Left lung (tissue), 10 donors: ENCODE measurements around the gene TEAD1. TPM values are rescaled to one million over a fixed set of nuclear protein-coding genes. Genes with fewer than 3 reads are reported as not detected.

Experiments used
- ATAC-seq: fragments of 200-7000 bp; cut with Tn5 transposase; one replicate; pipeline ENCODE4 v1.9.1; 2020; ENCODE audit warnings: moderate library complexity
- DNase-seq, 4 donors: peaks; one replicate each; pipeline ENCODE4 v3.0.0-alpha.2; 2013 to 2020
- H3K27ac ChIP-seq, 2 donors: fragments of 200-600 bp; sonication (generic) in 1 of 2; one replicate each; pipeline versions ENCODE4 v1.5.0 to v1.8.0; 2020 to 2021
- H3K27me3 ChIP-seq, 2 donors: fragments of 200-600 bp; sonication (generic) in 1 of 2; one replicate each; pipeline versions ENCODE4 v1.5.0 to v1.8.0; 2020 to 2021
- H3K36me3 ChIP-seq, 2 donors: fragments of 200-600 bp; sonication (generic) in 1 of 2; one replicate each; pipeline versions ENCODE4 v1.5.0 to v1.8.0; 2020 to 2021
- H3K4me1 ChIP-seq, 2 donors: fragments of 200-600 bp; one replicate each; pipeline ENCODE4 v1.8.0; 2021
- H3K4me3 ChIP-seq, 2 donors: fragments of 200-600 bp; sonication (generic) in 1 of 2; one replicate each; pipeline versions ENCODE4 v1.5.0 to v1.8.0; 2020 to 2021; ENCODE audit warnings: mild to moderate bottlenecking in 1 of 2
- H3K9me3 ChIP-seq, 2 donors: fragments of 200-600 bp; sonication (generic) in 1 of 2; one replicate each; pipeline versions ENCODE4 v1.5.0 to v1.8.0; 2020 to 2021
- intact Hi-C, 2 donors: fragments of 100-400 bp; cut with DNase I; formaldehyde crosslinking; loops; one replicate each; pipeline versions ENCODE4 v1.11.2 to v1.14.2; 2022
- polyA plus RNA-seq, 6 donors: library from polyadenylated mRNA; unstranded; fragments of 120-200 nt; gene quantifications; one replicate each; pipeline ENCODE4 v1.2.1, GENCODE V29; 2013; ENCODE audit not compliant: insufficient read length in 6 of 6
- total RNA-seq, 2 donors: library from RNA; stranded (reverse); fragmentation: NEBNext Ultra II Directional; extraction: Animal tissue kit (Norgen Biotek cat#: 25700); gene quantifications; one replicate each; pipeline ENCODE4 v1.2.1, GENCODE V29; 2021
- TF ChIP-seq, protein P1 (sequence below), 2 donors: fragments of 200-600 bp; sonication (generic) in 1 of 2; IDR thresholded peaks; one replicate each; pipeline versions ENCODE4 v1.5.0 to v1.8.0; 2021; ENCODE audit warnings: antibody characterized with exemption in 2 of 2
- donor health status: DM: no; HTN: yes; CAD: no.
- donor health status: DM: no; HTN: no; CAD: no.

TEAD1 gene
- total and polyA plus RNA-seq, 8 donors = 58.1 to 106 (median 86.9) TPM

DNA sequence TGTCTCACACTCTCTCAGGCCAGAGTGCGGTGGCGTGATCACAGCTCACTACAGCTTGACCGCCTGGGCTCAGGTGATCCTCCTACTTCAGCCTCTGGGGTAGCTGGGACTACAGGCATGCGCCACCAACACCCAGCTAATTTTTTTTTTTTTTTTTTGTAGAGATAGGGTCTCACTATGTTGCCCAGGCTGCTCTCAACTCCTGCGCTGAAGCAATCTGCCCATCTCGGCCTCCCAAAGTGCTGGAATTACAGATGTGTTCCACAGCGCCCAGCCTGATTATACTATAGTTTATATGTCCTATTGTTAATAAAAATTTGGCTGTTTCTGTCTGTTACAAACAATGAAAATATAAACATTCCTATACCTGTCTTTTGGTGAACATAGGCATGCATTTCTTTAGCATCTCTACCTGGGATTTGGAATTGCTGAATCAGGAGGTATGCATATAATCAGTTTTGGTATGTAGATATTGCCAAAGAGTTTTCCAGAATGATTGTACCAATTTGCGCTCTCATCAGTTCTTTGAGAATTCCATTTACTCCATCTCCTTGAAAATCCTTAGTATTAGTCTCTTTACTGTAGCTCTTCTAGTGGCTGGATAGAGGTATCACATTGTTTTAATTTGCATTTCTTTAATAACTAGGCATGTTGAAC lies 78.8 kb downstream of the TEAD1 start:
- TF ChIP-seq, protein P1, sequence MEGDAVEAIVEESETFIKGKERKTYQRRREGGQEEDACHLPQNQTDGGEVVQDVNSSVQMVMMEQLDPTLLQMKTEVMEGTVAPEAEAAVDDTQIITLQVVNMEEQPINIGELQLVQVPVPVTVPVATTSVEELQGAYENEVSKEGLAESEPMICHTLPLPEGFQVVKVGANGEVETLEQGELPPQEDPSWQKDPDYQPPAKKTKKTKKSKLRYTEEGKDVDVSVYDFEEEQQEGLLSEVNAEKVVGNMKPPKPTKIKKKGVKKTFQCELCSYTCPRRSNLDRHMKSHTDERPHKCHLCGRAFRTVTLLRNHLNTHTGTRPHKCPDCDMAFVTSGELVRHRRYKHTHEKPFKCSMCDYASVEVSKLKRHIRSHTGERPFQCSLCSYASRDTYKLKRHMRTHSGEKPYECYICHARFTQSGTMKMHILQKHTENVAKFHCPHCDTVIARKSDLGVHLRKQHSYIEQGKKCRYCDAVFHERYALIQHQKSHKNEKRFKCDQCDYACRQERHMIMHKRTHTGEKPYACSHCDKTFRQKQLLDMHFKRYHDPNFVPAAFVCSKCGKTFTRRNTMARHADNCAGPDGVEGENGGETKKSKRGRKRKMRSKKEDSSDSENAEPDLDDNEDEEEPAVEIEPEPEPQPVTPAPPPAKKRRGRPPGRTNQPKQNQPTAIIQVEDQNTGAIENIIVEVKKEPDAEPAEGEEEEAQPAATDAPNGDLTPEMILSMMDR (IDR thresholded peaks at IDR 0.05) = no peak

GRCh38 chr11:12754021-12754420 lies 79.8 kb downstream of the TEAD1 start:
- no peaks in the 10 kb centered on the region for H3K9me3 ChIP-seq

More for the DNA sequence above, 78.8 kb downstream of the TEAD1 start:
- H3K4me1 ChIP-seq = peaks cover 0 to 2% of the 10 kb centered on the region in 2 donors
- no peaks in the 10 kb centered on the region for H3K27me3 ChIP-seq
- no peak for ATAC-seq
- H3K9me3 ChIP-seq = no peaks in the 10 kb centered on the region
- no peak overlapping the region for H3K27ac ChIP-seq
- DNase-seq = no peak
- no peak overlapping the region for H3K4me3 ChIP-seq
- intact Hi-C loops = no loop called here
- H3K36me3 ChIP-seq = no peaks in the 10 kb centered on the region

GRCh38 chr11:12754582-12755234 lies 80.5 kb downstream of the TEAD1 start:
- H3K9me3 ChIP-seq = no peaks in the 10 kb centered on the region
- no peak overlapping the region for H3K4me3 ChIP-seq
- H3K4me1 ChIP-seq = peaks cover 0 to 2% of the 10 kb centered on the region in 2 donors
- H3K36me3 ChIP-seq = no peaks in the 10 kb centered on the region
- TF ChIP-seq, protein P1 (IDR thresholded peaks at IDR 0.05) = no peak
- DNase-seq (no peak), ATAC-seq (no peak)
- H3K27me3 ChIP-seq = no peaks in the 10 kb centered on the region
- H3K27ac ChIP-seq = no peak overlapping the region
- intact Hi-C loops = no loop called here

More at GRCh38 chr11:12754021-12754420, 79.8 kb downstream of the TEAD1 start:
- no peaks in the 10 kb centered on the region for H3K27me3 ChIP-seq
- no peak for DNase-seq
- TF ChIP-seq, protein P1 (IDR thresholded peaks at IDR 0.05) = no peak
- intact Hi-C loops = no loop called here
- no peaks in the 10 kb centered on the region for H3K36me3 ChIP-seq
- H3K4me3 ChIP-seq = no peak overlapping the region
- peaks cover 0 to 2% of the 10 kb centered on the region in 2 donors for H3K4me1 ChIP-seq
- ATAC-seq = no peak
- H3K27ac ChIP-seq = no peak overlapping the region

- peaks cover 0 to 2% of the 10 kb centered on the region in 2 donors for H3K4me1 ChIP-seq
- DNase-seq (no peak), ATAC-seq (no peak)
- H3K9me3 ChIP-seq = no peaks in the 10 kb centered on the region
- H3K27me3 ChIP-seq = no peaks in the 10 kb centered on the region
- TF ChIP-seq, protein P1 (IDR thresholded peaks at IDR 0.05) = no peak
- H3K36me3 ChIP-seq = no peaks in the 10 kb centered on the region
- no peak overlapping the region for H3K4me3 ChIP-seq
- H3K27ac ChIP-seq = no peak overlapping the region
- intact Hi-C loops = no loop called here
These were observed 81.6 kb downstream of the TEAD1 start for GRCh38 chr11:12755510-12756453.

DNA sequence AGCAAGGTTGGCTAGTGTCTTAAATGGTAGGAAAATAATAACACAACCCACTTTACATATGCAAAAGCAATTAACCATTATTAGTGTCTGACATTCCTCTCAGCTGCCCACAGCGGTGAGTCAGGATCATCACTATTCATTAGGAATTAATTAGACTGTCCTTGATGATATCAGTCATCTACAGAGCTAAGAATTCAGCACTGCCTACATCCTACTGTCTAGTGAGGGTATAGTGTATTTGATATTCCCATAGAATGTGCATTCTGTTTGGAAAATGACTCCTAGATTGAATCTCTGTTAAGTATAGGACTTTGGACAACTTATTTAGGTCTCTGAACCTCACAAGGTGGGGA lies 82.2 kb downstream of the TEAD1 start:
- Histone ChIP-seq H3K36me3 (no peaks in the 10 kb centered on the region), H3K27me3 (no peaks in the 10 kb centered on the region), H3K27ac (no peak overlapping the region), H3K4me3 (no peak overlapping the region), H3K4me1 (peaks cover 0 to 2% of the 10 kb centered on the region in 2 donors), H3K9me3 (no peaks in the 10 kb centered on the region)
- DNase-seq = no peak
- no peak for ATAC-seq
- TF ChIP-seq, protein P1 (IDR thresholded peaks at IDR 0.05) = no peak
- intact Hi-C loops = no loop called here
